H1 (cell line): ENCODE results near the gene PTCH2. TPM values are rescaled to one million over a fixed set of nuclear protein-coding genes. Genes with fewer than 3 reads are reported as not detected.

Source experiments
- CEBPB ChIP-seq: IDR thresholded peaks from 2 replicates; pipeline ENCODE4 v1.6.1; 2012; ENCODE audit warnings: low read depth, low read length
- JUND ChIP-seq: IDR thresholded peaks from 2 replicates; pipeline ENCODE4 v1.6.1; 2011; ENCODE audit warnings: mild to moderate bottlenecking, improper control_type of control experiment, low read length
- POLR2A ChIP-seq, 2 experiments: IDR thresholded peaks; 1 replicate in 1 of 2; 2 replicates in 1 of 2; pipeline ENCODE4 v1.6.1; 2011; ENCODE audit warnings: low read depth in 2 of 2, low read length in 2 of 2, mild to moderate bottlenecking in 2 of 2; ENCODE audit errors: control extremely low read depth in 1 of 2
- RXRA ChIP-seq: IDR thresholded peaks from 2 replicates; pipeline ENCODE4 v1.6.1; 2011; ENCODE audit warnings: low read depth, mild to moderate bottlenecking, low read length, moderate library complexity; ENCODE audit not compliant: insufficient read depth
- SP1 ChIP-seq: IDR thresholded peaks from 2 replicates; pipeline ENCODE4 v1.6.1; 2011; ENCODE audit warnings: low read depth, low read length
- YY1 ChIP-seq: IDR thresholded peaks from 2 replicates; pipeline ENCODE4 v1.6.1; 2011; ENCODE audit warnings: low read depth, mild to moderate bottlenecking, low read length
- polyA plus RNA-seq, 7 experiments: library from polyadenylated mRNA; depleted of rRNA in 3 of 7; stranded (reverse) in 5 of 7; unstranded in 2 of 7; fragments of >200 nt in 5 of 7; fragments of 200-250 nt in 2 of 7; gene quantifications; 1 replicate in 5 of 7; 2 replicates in 1 of 7; 4 replicates in 1 of 7; pipeline versions ENCODE4 v1.2.1 to v1.2.3, GENCODE V29; 2011 to 2013; ENCODE audit warnings: missing spikeins in 2 of 7, mixed read lengths in 2 of 7
- total RNA-seq: library from RNA; stranded (reverse); fragmentation: NEBNext Ultra II Directional; extraction: Animal tissue kit (Norgen Biotek cat#: 25700); gene quantifications from 2 replicates; pipeline ENCODE4 v1.2.1, GENCODE V29; 2021
- TF ChIP-seq, protein P1 (sequence below), 3 experiments: IDR thresholded peaks; 1 replicate in 2 of 3; 2 replicates in 1 of 3; pipeline versions ENCODE4 v1.5.1 to v1.6.1; 2011; ENCODE audit warnings: low read length in 3 of 3, mild to moderate bottlenecking in 3 of 3, inconsistent platforms in 2 of 3, low read depth in 1 of 3, moderate library complexity in 1 of 3; ENCODE audit not compliant: insufficient read depth in 1 of 3; ENCODE audit errors: control extremely low read depth in 1 of 3

PTCH2 gene
- total and polyA plus RNA-seq, 2 of the 8 experiments (the other 6 are each of a cell fraction or from before 2014, with no cell fraction given): 0.35 to 1.2 TPM

DNA sequence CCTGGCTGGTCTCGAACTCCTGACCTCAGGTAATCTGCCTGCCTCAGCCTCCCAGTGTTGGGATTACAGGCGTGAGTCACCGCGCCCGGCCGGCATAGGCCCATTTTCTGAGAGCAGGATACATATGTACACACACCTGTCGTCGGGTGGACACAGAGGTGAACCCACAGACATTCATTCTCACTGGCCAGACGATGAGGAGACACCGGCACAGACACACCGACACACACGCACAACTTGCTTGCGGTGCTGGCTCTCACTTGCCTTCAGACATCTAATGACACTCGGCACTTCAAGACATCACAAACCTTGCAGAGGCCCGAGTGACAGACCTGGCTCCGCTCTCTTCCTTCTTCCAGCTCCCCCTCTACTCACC, 579 bp downstream of the PTCH2 start (continued):
- TF ChIP-seq POLR2A (IDR thresholded peaks at IDR 0.05; ENCODE audit: control extremely low read depth in 1 of 2, low read depth in 2 of 2, low read length in 2 of 2): no peak
- no peak for TF ChIP-seq RXRA
- TF ChIP-seq SP1: no peak
- TF ChIP-seq YY1: no peak
- no peak for TF ChIP-seq CEBPB
- TF ChIP-seq, protein P1, sequence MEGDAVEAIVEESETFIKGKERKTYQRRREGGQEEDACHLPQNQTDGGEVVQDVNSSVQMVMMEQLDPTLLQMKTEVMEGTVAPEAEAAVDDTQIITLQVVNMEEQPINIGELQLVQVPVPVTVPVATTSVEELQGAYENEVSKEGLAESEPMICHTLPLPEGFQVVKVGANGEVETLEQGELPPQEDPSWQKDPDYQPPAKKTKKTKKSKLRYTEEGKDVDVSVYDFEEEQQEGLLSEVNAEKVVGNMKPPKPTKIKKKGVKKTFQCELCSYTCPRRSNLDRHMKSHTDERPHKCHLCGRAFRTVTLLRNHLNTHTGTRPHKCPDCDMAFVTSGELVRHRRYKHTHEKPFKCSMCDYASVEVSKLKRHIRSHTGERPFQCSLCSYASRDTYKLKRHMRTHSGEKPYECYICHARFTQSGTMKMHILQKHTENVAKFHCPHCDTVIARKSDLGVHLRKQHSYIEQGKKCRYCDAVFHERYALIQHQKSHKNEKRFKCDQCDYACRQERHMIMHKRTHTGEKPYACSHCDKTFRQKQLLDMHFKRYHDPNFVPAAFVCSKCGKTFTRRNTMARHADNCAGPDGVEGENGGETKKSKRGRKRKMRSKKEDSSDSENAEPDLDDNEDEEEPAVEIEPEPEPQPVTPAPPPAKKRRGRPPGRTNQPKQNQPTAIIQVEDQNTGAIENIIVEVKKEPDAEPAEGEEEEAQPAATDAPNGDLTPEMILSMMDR (IDR thresholded peaks at IDR 0.05; ENCODE audit: control extremely low read depth in 1 of 3, insufficient read depth in 1 of 3, low read depth in 1 of 3, low read length in 3 of 3): no peak
- TF ChIP-seq JUND: no peak
